HEK293 (cell line): ENCODE measurements around the gene KIF23.

Source experiments
- GLIS2 ChIP-seq: fragments of 450-650 bp; formaldehyde crosslinking; IDR thresholded peaks from 2 replicates; pipeline ENCODE4 v1.5.1; 2016; ENCODE audit warnings: missing biosample characterization, missing genetic modification characterization
- SP2 ChIP-seq: fragments of 450-650 bp; formaldehyde crosslinking; IDR thresholded peaks from 2 replicates; pipeline ENCODE4 v1.5.1; 2016; ENCODE audit warnings: missing biosample characterization, missing genetic modification characterization
- TRIM28 ChIP-seq: IDR thresholded peaks from 2 replicates; pipeline ENCODE4 v1.6.1; 2011; ENCODE audit warnings: low read length, control low read depth, borderline replicate concordance
- WT1 ChIP-seq: fragments of 450-650 bp; formaldehyde crosslinking; IDR thresholded peaks from 2 replicates; pipeline ENCODE4 v1.5.1; 2016; ENCODE audit warnings: missing biosample characterization, missing genetic modification characterization
- YY2 ChIP-seq: fragments of 450-650 bp; formaldehyde crosslinking; IDR thresholded peaks from 2 replicates; pipeline ENCODE4 v1.5.1; 2016; ENCODE audit warnings: missing biosample characterization, missing genetic modification characterization
- ZBTB20 ChIP-seq: fragments of 450-650 bp; formaldehyde crosslinking; IDR thresholded peaks from 2 replicates; pipeline ENCODE4 v1.5.1; 2016; ENCODE audit warnings: missing biosample characterization, missing genetic modification characterization
- ZBTB21 ChIP-seq: fragments of 450-650 bp; formaldehyde crosslinking; IDR thresholded peaks from 2 replicates; pipeline ENCODE4 v1.5.1; 2017; ENCODE audit warnings: missing biosample characterization, missing genetic modification characterization
- ZBTB48 ChIP-seq: fragments of 450-650 bp; formaldehyde crosslinking; IDR thresholded peaks from 2 replicates; pipeline ENCODE4 v1.5.1; 2016; ENCODE audit warnings: missing biosample characterization, missing genetic modification characterization
- ZEB2 ChIP-seq: fragments of 450-650 bp; formaldehyde crosslinking; IDR thresholded peaks from 2 replicates; pipeline ENCODE4 v1.5.1; 2016; ENCODE audit warnings: missing biosample characterization, missing genetic modification characterization
- ZFP37 ChIP-seq: fragments of 450-650 bp; formaldehyde crosslinking; IDR thresholded peaks from 2 replicates; pipeline ENCODE4 v1.5.1; 2016; ENCODE audit warnings: missing biosample characterization, missing genetic modification characterization
- ZNF211 ChIP-seq: fragments of 450-650 bp; formaldehyde crosslinking; IDR thresholded peaks from 2 replicates; pipeline ENCODE4 v1.5.1; 2016; ENCODE audit warnings: low read depth, missing biosample characterization, missing genetic modification characterization
- ZNF335 ChIP-seq: fragments of 450-650 bp; formaldehyde crosslinking; conservative IDR thresholded peaks from 2 replicates; pipeline ENCODE4 v1.5.1; 2016; ENCODE audit warnings: missing biosample characterization, missing genetic modification characterization
- ZNF624 ChIP-seq: fragments of 450-650 bp; formaldehyde crosslinking; IDR thresholded peaks from 2 replicates; pipeline ENCODE4 v1.5.1; 2017; ENCODE audit warnings: missing biosample characterization, missing genetic modification characterization
- ZNF747 ChIP-seq: fragments of 450-650 bp; formaldehyde crosslinking; IDR thresholded peaks from 2 replicates; pipeline ENCODE4 v1.5.1; 2016; ENCODE audit warnings: missing biosample characterization, missing genetic modification characterization
- TF ChIP-seq, protein P1 (sequence below): fragments of 450-650 bp; formaldehyde crosslinking; IDR thresholded peaks from 2 replicates; pipeline ENCODE4 v1.5.1; 2017; ENCODE audit warnings: missing biosample characterization, mild to moderate bottlenecking, missing genetic modification characterization, moderate library complexity
- TF ChIP-seq, protein P2 (sequence below): fragments of 450-650 bp; formaldehyde crosslinking; IDR thresholded peaks from 2 replicates; pipeline ENCODE4 v1.5.1; 2016; ENCODE audit warnings: missing biosample characterization, missing genetic modification characterization
- TF ChIP-seq, protein P3 (sequence below): fragments of 450-650 bp; formaldehyde crosslinking; conservative IDR thresholded peaks from 2 replicates; pipeline ENCODE4 v1.5.1; 2016; ENCODE audit warnings: low read depth, missing biosample characterization, missing genetic modification characterization
- TF ChIP-seq, protein P4 (sequence below): fragments of 450-650 bp; formaldehyde crosslinking; IDR thresholded peaks from 2 replicates; pipeline ENCODE4 v1.5.1; 2017; ENCODE audit warnings: missing biosample characterization, missing genetic modification characterization
- TF ChIP-seq, protein P5 (sequence below): fragments of 450-650 bp; formaldehyde crosslinking; IDR thresholded peaks from 2 replicates; pipeline ENCODE4 v1.5.1; 2017; ENCODE audit warnings: missing biosample characterization, missing genetic modification characterization
- TF ChIP-seq, protein P6 (sequence below): fragments of 450-650 bp; IDR thresholded peaks from 2 replicates; pipeline ENCODE4 v1.5.1; 2018; ENCODE audit warnings: missing biosample characterization, missing genetic modification characterization
- TF ChIP-seq, protein P7 (sequence below): fragments of 450-650 bp; IDR thresholded peaks from 2 replicates; pipeline ENCODE4 v1.5.1; 2018; ENCODE audit warnings: missing biosample characterization, mild to moderate bottlenecking, missing genetic modification characterization

Gene KIF23

DNA sequence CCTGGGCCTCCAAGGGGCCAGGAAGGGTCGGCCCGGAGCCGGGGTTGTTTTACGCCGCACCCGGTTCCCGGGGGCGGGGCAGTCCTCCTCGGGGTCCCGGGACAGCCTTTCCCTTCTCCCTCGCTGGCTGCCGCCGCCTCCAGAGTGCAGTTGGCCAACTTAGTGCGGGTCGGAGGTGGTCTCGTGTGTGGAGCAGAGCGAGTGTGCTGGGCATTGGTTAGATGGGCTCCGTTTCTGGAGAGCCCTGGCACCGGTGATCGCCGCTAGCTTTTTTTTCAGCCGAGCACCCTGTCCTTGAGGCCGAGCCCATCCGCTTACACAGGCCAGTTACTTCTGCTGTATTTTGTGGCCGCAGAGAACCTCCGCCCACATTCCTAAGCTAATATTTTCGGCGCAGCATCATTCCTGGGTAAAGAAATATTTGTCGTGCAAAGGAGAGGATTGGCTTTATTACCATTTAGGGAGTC, 585 bp downstream of the KIF23 start (continued):
- TF ChIP-seq, protein P1, sequence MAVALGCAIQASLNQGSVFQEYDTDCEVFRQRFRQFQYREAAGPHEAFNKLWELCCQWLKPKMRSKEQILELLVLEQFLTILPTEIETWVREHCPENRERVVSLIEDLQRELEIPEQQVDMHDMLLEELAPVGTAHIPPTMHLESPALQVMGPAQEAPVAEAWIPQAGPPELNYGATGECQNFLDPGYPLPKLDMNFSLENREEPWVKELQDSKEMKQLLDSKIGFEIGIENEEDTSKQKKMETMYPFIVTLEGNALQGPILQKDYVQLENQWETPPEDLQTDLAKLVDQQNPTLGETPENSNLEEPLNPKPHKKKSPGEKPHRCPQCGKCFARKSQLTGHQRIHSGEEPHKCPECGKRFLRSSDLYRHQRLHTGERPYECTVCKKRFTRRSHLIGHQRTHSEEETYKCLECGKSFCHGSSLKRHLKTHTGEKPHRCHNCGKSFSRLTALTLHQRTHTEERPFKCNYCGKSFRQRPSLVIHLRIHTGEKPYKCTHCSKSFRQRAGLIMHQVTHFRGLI (tag by site-specific recombination) = 0 out of 2 replicates have a peak, but pooled peaks have one; percentile 55
- no peak for TF ChIP-seq ZNF624 (tag by site-specific recombination)
- TF ChIP-seq ZFP37 (tag by site-specific recombination) = no peak; the same call in 1 of the 2 replicates
- TF ChIP-seq, protein P2, sequence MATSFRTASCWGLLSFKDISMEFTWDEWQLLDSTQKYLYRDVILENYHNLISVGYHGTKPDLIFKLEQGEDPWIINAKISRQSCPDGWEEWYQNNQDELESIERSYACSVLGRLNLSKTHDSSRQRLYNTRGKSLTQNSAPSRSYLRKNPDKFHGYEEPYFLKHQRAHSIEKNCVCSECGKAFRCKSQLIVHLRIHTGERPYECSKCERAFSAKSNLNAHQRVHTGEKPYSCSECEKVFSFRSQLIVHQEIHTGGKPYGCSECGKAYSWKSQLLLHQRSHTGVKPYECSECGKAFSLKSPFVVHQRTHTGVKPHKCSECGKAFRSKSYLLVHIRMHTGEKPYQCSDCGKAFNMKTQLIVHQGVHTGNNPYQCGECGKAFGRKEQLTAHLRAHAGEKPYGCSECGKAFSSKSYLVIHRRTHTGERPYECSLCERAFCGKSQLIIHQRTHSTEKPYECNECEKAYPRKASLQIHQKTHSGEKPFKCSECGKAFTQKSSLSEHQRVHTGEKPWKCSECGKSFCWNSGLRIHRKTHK = no peak
- TF ChIP-seq SP2 (tag by site-specific recombination) = peak; percentile 3
- TF ChIP-seq ZNF211 (tag by site-specific recombination) = no peak
- TF ChIP-seq ZNF335 = peak; percentile 91
- TF ChIP-seq, protein P3, sequence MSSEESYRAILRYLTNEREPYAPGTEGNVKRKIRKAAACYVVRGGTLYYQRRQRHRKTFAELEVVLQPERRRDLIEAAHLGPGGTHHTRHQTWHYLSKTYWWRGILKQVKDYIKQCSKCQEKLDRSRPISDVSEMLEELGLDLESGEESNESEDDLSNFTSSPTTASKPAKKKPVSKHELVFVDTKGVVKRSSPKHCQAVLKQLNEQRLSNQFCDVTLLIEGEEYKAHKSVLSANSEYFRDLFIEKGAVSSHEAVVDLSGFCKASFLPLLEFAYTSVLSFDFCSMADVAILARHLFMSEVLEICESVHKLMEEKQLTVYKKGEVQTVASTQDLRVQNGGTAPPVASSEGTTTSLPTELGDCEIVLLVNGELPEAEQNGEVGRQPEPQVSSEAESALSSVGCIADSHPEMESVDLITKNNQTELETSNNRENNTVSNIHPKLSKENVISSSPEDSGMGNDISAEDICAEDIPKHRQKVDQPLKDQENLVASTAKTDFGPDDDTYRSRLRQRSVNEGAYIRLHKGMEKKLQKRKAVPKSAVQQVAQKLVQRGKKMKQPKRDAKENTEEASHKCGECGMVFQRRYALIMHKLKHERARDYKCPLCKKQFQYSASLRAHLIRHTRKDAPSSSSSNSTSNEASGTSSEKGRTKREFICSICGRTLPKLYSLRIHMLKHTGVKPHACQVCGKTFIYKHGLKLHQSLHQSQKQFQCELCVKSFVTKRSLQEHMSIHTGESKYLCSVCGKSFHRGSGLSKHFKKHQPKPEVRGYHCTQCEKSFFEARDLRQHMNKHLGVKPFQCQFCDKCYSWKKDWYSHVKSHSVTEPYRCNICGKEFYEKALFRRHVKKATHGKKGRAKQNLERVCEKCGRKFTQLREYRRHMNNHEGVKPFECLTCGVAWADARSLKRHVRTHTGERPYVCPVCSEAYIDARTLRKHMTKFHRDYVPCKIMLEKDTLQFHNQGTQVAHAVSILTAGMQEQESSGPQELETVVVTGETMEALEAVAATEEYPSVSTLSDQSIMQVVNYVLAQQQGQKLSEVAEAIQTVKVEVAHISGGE (tag by site-specific recombination) = peak; percentile 8; the same call in 1 of the 2 replicates
- no peak for TF ChIP-seq WT1 (tag by site-specific recombination)
- 0 out of 2 replicates have a peak, but pooled peaks have one; percentile 31 for TF ChIP-seq ZBTB21 (tag by site-specific recombination)
- TF ChIP-seq, protein P4, sequence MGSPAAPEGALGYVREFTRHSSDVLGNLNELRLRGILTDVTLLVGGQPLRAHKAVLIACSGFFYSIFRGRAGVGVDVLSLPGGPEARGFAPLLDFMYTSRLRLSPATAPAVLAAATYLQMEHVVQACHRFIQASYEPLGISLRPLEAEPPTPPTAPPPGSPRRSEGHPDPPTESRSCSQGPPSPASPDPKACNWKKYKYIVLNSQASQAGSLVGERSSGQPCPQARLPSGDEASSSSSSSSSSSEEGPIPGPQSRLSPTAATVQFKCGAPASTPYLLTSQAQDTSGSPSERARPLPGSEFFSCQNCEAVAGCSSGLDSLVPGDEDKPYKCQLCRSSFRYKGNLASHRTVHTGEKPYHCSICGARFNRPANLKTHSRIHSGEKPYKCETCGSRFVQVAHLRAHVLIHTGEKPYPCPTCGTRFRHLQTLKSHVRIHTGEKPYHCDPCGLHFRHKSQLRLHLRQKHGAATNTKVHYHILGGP (tag by site-specific recombination) = no peak
- no peak for TF ChIP-seq ZNF747 (tag by site-specific recombination)
- TF ChIP-seq, protein P5, sequence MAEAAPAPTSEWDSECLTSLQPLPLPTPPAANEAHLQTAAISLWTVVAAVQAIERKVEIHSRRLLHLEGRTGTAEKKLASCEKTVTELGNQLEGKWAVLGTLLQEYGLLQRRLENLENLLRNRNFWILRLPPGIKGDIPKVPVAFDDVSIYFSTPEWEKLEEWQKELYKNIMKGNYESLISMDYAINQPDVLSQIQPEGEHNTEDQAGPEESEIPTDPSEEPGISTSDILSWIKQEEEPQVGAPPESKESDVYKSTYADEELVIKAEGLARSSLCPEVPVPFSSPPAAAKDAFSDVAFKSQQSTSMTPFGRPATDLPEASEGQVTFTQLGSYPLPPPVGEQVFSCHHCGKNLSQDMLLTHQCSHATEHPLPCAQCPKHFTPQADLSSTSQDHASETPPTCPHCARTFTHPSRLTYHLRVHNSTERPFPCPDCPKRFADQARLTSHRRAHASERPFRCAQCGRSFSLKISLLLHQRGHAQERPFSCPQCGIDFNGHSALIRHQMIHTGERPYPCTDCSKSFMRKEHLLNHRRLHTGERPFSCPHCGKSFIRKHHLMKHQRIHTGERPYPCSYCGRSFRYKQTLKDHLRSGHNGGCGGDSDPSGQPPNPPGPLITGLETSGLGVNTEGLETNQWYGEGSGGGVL (tag by site-specific recombination) = 0 out of 2 replicates have a peak, but pooled peaks have one; percentile 3
- TF ChIP-seq GLIS2 (tag by site-specific recombination) = no peak
- TF ChIP-seq ZBTB48 (tag by site-specific recombination) = peak; percentile 73
- TF ChIP-seq ZEB2 (tag by site-specific recombination) = no peak
- peak; percentile 97 for TF ChIP-seq ZBTB20
- TF ChIP-seq YY2 (tag by site-specific recombination) = no peak
- TF ChIP-seq, protein P6, sequence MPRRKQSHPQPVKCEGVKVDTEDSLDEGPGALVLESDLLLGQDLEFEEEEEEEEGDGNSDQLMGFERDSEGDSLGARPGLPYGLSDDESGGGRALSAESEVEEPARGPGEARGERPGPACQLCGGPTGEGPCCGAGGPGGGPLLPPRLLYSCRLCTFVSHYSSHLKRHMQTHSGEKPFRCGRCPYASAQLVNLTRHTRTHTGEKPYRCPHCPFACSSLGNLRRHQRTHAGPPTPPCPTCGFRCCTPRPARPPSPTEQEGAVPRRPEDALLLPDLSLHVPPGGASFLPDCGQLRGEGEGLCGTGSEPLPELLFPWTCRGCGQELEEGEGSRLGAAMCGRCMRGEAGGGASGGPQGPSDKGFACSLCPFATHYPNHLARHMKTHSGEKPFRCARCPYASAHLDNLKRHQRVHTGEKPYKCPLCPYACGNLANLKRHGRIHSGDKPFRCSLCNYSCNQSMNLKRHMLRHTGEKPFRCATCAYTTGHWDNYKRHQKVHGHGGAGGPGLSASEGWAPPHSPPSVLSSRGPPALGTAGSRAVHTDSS (tag by site-specific recombination) = 0 out of 2 replicates have a peak, but pooled peaks have one; percentile 2
- TF ChIP-seq, protein P7, sequence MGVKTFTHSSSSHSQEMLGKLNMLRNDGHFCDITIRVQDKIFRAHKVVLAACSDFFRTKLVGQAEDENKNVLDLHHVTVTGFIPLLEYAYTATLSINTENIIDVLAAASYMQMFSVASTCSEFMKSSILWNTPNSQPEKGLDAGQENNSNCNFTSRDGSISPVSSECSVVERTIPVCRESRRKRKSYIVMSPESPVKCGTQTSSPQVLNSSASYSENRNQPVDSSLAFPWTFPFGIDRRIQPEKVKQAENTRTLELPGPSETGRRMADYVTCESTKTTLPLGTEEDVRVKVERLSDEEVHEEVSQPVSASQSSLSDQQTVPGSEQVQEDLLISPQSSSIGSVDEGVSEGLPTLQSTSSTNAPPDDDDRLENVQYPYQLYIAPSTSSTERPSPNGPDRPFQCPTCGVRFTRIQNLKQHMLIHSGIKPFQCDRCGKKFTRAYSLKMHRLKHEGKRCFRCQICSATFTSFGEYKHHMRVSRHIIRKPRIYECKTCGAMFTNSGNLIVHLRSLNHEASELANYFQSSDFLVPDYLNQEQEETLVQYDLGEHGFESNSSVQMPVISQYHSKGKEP (tag by site-specific recombination) = no peak
- TF ChIP-seq TRIM28 = no peak
